Central memory CD8-positive, alpha-beta T cell (primary cell): ENCODE measurements around the gene PRMT3.

Experiments
- ATAC-seq: fragments of 150-1000 bp; cut with Tn5 transposase; replicated peaks from 2 replicates; pipeline ENCODE4 v1.10.0; 2022; ENCODE audit warnings: mild to moderate bottlenecking, moderate FRiP score, moderate number of reproducible peaks; ENCODE audit not compliant: poor library complexity, severe bottlenecking; ENCODE audit errors: extremely low read depth
- DNase-seq, 2 donors: peaks; one replicate each; pipeline ENCODE4 v3.0.0; 2021; ENCODE audit warnings: low spot score in 2 of 2
- H3K27ac Mint-ChIP-seq: one replicate; pipeline ENCODE4 v1.8.0; 2022; ENCODE audit warnings: low read depth, mild to moderate bottlenecking, moderate library complexity, mixed read lengths
- H3K27me3 Mint-ChIP-seq: one replicate; pipeline ENCODE4 v1.8.0; 2022; ENCODE audit warnings: mixed read lengths
- H3K36me3 Mint-ChIP-seq: one replicate; pipeline ENCODE4 v1.8.0; 2022; ENCODE audit warnings: mild to moderate bottlenecking, moderate library complexity, mixed read lengths; ENCODE audit not compliant: insufficient read depth
- H3K4me1 Mint-ChIP-seq: one replicate; pipeline ENCODE4 v1.8.0; 2022; ENCODE audit warnings: mixed read lengths
- H3K4me3 Mint-ChIP-seq: one replicate; pipeline ENCODE4 v1.8.0; 2022; ENCODE audit warnings: mild to moderate bottlenecking, moderate library complexity, mixed read lengths
- H3K9me3 Mint-ChIP-seq: one replicate; pipeline ENCODE4 v1.8.0; 2022; ENCODE audit warnings: mixed read lengths

Gene PRMT3

DNA sequence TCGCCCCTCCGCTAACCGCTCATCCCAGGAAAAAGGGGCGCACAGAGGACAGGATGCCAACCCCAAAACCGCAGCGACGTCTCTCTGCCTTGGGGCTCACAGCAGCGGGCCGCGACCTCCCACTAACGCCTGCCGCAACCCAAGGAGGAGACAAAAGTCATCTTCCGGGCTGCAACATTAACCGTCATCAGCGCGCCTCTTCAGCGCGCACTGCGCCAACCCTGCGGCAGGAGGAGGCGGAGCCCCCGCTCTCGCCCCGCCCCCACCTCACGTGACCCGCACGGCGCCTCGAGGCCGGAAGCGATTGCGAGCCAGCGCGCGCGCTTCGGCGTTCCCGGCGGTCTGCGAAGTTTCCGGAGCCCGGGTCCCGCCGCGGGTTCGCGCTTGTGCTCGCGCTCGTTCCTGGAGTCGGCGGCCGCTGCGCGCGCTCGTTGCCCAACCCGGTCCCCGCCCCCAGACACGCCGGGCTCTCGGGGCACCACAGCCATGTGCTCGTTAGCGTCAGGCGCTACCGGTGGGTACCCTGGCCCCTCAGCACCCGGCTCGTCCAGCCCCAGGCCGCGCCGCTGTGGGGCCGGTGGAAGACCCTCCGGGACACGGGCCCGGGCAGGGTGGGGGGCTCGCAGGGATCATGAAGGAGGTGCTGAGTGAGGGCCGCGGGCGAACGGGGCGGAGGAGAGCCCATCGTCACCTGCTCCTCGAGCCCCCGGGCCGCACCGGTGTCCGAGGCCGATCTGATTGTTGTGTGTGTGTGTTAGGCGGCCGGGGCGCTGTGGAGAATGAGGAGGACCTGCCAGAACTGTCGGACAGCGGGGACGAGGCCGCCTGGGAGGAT, at the start of gene PRMT3:
TSS of gene PRMT3 (plus strand) at position 456 of the 835 bp plus-strand sequence. CDS start at position 487, 31 bp downstream.
- Mint-ChIP-seq H3K27ac (peak within 1 kb of the TSS; percentile 99), H3K4me1 (peaks cover 22% of the 10 kb centered on the region), H3K9me3 (no peaks in the 10 kb centered on the region), H3K4me3 (peak within 1 kb of the TSS; percentile 98), H3K36me3 (peaks cover 25% of the 10 kb centered on the region), H3K27me3 (no peaks in the 10 kb centered on the region)
- peak; percentile 85 for ATAC-seq
- peak; percentile 97 to 99 for DNase-seq

DNA sequence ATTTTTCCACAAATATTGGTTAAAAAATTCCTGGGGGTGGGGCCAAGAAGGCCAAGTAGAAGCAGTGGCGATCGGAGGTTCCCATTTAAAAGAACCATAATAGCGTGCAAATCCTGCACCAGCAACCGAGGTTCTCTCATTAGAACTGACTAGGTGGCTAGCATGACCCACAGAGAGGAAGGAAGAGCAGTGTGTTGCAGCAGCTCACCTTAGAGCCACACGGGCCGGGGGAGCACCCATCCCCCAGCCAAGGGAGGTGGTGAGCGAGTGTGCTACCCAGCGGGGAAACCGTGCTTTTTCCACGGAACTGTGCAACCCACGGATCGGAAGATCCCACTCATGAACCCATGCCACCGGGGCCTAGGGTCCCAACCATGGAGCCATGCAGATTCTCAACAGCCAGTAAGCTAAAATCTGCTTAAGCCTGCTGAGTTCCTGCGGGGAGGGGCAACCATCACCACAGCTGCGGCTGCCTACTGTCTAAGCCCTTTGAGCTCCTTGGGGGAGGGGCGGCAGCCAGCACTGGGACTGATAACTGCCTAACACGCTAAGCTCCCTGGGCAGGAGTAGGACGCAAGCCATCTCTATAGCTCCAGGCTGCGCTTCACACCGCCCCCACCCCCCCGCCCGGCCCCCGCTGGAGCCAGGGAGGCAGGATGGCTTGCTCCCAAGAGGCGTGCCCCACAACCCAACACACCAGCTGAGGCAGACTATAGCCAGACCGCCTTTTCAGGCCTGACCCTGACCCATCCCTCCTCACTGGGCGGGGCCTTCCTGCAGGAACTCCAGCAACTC, 45.0 kb upstream of the PRMT3 start:
- H3K4me3 Mint-ChIP-seq, result no peak overlapping the region
- DNase-seq (no peak), ATAC-seq (no peak)
- peaks cover 96% of the 10 kb centered on the region for H3K27me3 Mint-ChIP-seq
- H3K27ac Mint-ChIP-seq, result no peak overlapping the region
- H3K36me3 Mint-ChIP-seq, result no peaks in the 10 kb centered on the region
- H3K4me1 Mint-ChIP-seq, result no peaks in the 10 kb centered on the region
- no peaks in the 10 kb centered on the region for H3K9me3 Mint-ChIP-seq

DNA sequence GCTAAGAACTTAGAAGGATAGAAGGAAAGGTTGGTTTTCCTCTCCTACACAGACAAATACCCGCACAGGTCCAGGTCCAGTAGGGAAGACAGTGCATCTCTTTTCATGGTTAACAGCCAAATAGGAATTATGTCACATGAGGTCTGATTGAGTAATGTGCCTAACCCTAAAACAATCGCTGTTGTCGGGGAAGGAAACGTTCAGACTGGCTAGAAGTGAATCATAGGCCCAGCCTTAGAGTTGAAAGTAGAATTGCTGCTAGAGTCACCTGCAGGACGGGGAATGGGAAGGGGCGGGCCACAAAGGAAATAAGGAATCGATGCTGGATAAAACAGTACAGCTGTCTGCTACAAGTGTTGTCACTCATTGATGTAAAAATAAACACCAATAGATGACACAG, 36.4 kb upstream of the PRMT3 start:
- DNase-seq (no peak), ATAC-seq (no peak)
- Mint-ChIP-seq H3K27ac (no peak overlapping the region), H3K4me3 (no peak overlapping the region), H3K9me3 (no peaks in the 10 kb centered on the region), H3K36me3 (no peaks in the 10 kb centered on the region), H3K4me1 (no peaks in the 10 kb centered on the region), H3K27me3 (peaks cover 31% of the 10 kb centered on the region)

DNA sequence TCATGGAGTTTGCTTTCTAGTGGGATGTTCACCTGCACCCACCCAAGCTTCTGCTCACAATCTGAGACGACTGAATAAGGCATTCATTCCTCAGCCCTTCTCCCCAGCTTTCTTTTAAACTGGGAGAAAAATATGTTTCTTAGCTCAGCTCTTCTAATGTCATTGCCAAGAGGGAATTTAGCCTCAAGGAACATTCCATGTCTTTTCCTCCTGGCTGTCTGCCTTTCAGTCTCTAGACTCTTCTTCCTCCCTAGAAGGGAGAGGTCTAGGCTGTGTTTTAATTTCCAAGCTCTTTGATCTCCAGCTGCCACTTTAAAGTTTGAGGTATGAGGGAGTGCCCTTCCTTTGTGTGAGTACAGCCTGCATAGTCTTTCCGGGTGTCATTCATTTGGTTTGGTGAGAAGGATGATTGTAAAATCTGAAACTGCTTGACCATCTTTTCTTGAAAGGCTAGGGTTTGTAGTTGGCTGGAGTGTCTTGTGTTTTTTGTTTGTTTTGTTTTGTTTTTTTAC, 35.7 kb upstream of the PRMT3 start:
- Mint-ChIP-seq H3K9me3 (no peaks in the 10 kb centered on the region), H3K4me1 (no peaks in the 10 kb centered on the region), H3K27ac (no peak overlapping the region), H3K36me3 (no peaks in the 10 kb centered on the region), H3K4me3 (no peak overlapping the region), H3K27me3 (peaks cover 24% of the 10 kb centered on the region)
- DNase-seq (no peak), ATAC-seq (no peak)

DNA sequence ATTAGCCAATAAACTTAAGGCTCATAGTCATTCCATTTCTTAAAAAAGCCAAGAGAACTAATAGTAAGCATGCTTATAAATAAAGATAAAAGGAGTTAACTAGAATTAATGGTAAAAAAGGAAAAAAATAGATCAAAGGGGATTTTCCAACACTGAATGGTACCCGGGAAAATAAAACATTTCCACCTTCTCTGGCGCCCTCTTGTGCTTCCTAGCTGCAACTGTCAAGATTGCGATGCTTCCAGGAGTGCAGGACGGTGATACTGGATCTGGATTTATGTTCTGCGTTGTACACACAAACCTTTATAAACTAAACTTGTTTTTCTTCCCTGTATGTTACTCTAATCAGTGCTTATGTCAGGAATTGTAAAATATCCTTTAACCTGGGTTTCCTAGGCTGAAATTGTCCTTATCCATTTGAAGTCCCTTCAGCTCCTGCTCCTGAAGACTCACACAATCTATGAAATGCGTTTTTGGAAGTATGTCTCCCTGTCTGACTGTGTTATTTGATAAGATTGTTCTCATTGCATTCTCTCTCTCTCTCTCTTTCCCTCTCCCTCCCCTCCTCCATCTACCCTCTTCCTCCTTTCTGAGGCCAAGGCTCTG, 33.6 kb upstream of the PRMT3 start:
- ATAC-seq, result peak; percentile 44
- Mint-ChIP-seq H3K27ac (no peak overlapping the region), H3K4me3 (no peak overlapping the region), H3K36me3 (no peaks in the 10 kb centered on the region), H3K27me3 (peaks cover 8% of the 10 kb centered on the region), H3K4me1 (no peaks in the 10 kb centered on the region), H3K9me3 (no peaks in the 10 kb centered on the region)
- DNase-seq, result no peak

DNA sequence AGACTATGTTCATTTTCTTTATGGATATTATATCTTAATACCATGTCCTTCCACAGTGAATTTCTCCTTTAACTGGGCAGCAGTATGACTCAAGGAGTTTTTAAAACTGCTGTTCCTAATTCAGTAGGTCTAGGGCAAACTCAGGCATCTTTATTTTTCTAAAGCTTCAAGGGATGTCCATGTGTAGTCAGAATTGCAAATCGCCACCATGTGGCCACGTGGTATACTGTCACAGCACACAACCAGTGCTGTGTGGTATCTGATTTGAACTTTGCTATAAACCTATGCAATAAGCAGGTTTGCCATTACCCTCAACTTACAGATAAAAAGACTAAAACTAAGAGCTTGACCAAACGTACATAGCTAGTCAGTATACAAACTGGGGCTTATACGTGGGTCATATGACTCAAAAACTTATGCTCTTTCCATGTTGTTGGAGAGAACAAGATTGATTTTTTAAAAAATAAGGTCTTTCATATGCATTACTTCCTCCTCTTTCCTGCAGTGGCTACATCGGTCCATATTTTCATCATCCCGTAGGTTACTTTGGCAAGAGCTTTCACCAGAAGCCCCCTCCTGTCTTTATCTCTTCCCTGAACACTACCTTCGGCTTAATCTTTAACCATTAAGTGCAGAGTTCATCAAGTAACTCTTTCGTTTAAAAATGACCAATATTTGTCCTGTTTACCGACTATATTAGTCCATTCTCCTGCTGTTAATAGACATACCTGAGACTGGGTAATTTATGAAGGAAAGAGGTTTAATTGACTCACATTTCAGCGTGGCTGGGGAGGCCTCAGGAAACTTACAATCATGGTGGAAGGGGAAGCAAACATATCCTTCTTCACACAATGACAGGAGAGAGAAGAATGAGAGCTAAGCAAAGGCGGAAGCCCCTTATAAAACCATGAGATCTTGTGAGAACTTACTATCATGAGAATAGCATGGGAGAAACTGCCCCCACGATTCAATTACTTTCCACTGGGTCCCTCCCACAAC, 32.0 kb upstream of the PRMT3 start:
- no peak for DNase-seq
- H3K36me3 Mint-ChIP-seq, result no peaks in the 10 kb centered on the region
- no peaks in the 10 kb centered on the region for H3K9me3 Mint-ChIP-seq
- H3K27me3 Mint-ChIP-seq, result peaks cover 8% of the 10 kb centered on the region
- H3K4me3 Mint-ChIP-seq, result no peak overlapping the region
- peak; percentile 76 for ATAC-seq
- no peak overlapping the region for H3K27ac Mint-ChIP-seq
- peaks cover 3% of the 10 kb centered on the region for H3K4me1 Mint-ChIP-seq

DNA sequence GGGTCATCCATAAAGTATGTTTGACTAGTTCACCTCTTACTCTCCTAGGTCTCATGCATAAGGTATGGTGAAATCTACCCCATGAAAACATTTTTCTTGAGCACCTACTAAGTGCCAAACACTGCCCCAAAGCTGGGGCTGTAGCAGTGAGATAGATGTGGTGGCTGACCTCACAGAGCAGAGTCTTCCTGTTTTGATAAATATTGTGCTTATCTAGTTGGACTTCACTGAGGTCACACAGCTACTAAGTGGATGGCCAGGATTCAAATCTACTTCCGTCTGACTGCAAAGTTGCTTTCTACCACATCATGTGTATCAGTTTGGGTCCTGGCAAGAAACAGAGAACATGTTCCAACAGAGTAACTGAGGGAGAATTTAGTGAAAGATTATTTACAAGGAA, 30.4 kb upstream of the PRMT3 start:
- no peaks in the 10 kb centered on the region for H3K9me3 Mint-ChIP-seq
- no peak overlapping the region for H3K4me3 Mint-ChIP-seq
- H3K36me3 Mint-ChIP-seq, result no peaks in the 10 kb centered on the region
- ATAC-seq (no peak), DNase-seq (no peak)
- no peak overlapping the region for H3K27ac Mint-ChIP-seq
- peaks cover 11% of the 10 kb centered on the region for H3K4me1 Mint-ChIP-seq
- peaks cover 8% of the 10 kb centered on the region for H3K27me3 Mint-ChIP-seq

DNA sequence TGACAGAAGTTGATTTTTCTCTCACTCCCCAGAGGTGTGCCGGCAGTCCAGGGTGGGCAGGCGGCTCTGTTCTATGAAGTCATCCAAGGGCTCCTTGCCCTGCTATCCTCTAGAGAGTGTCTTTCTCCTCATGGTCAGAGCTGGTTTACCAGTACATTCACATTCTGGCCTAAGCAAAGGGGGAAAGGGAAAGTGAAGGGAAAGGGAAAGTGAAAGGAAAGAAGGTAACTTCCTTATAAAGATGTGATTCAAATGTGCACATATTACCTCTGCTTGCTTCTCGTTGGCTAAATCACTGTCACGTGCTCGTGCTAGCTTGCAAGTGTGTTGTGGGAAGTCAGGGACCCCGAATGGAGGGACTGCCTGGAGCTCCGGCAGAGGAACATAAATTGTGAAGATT, 26.9 kb upstream of the PRMT3 start:
- Mint-ChIP-seq H3K36me3 (peaks cover 6% of the 10 kb centered on the region), H3K27me3 (no peaks in the 10 kb centered on the region), H3K4me3 (peak overlapping the region; percentile 65), H3K27ac (peak overlapping the region; percentile 85), H3K9me3 (no peaks in the 10 kb centered on the region), H3K4me1 (peaks cover 32% of the 10 kb centered on the region)
- DNase-seq (peak in 1 of 2 donors; percentile 21), ATAC-seq (peak; percentile 57)

DNA sequence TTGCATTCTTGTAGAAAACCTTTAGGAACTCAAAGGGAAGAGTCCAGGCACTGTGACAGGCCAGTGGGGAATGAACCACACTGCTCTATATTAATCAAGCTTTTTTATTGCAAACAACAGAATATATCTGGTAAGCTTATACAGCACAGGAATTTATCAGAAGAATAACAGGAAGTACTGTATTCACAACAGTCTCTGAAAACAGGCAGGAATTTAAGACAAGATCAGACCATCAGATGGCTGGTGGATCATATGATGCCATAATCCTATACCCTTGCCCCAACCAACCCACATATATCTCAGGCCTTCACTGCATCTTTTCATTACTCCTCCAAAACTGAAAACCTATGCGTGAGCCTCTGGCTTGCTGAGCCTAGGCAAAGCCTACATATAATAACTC, 25.0 kb upstream of the PRMT3 start:
- no peaks in the 10 kb centered on the region for H3K9me3 Mint-ChIP-seq
- peak overlapping the region; percentile 80 for H3K4me3 Mint-ChIP-seq
- no peaks in the 10 kb centered on the region for H3K27me3 Mint-ChIP-seq
- H3K36me3 Mint-ChIP-seq, result peaks cover 8% of the 10 kb centered on the region
- H3K27ac Mint-ChIP-seq, result peak overlapping the region; percentile 84
- no peak for ATAC-seq
- no peak for DNase-seq
- peaks cover 46% of the 10 kb centered on the region for H3K4me1 Mint-ChIP-seq

DNA sequence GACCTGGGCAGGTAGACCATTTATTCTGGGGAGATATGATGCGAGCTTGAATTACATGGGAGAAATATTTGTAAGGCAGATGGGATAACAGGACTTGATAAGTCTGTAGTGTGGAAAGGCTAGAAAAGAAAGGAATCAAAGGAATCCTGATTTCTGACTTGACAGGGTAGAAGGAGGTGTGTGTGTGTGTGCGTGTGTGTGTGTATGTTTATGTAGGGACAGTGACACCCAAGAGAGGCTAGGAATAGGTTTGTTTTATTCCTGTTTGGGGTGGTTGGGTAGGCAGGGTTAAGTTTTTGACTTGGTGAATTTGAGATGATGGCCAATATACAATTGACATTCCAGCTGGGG, 24.4 kb upstream of the PRMT3 start:
- ATAC-seq (no peak), DNase-seq (no peak)
- no peaks in the 10 kb centered on the region for H3K27me3 Mint-ChIP-seq
- peak overlapping the region; percentile 80 for H3K4me3 Mint-ChIP-seq
- H3K4me1 Mint-ChIP-seq, result peaks cover 49% of the 10 kb centered on the region
- H3K36me3 Mint-ChIP-seq, result peaks cover 8% of the 10 kb centered on the region
- peak overlapping the region; percentile 84 for H3K27ac Mint-ChIP-seq
- no peaks in the 10 kb centered on the region for H3K9me3 Mint-ChIP-seq

DNA sequence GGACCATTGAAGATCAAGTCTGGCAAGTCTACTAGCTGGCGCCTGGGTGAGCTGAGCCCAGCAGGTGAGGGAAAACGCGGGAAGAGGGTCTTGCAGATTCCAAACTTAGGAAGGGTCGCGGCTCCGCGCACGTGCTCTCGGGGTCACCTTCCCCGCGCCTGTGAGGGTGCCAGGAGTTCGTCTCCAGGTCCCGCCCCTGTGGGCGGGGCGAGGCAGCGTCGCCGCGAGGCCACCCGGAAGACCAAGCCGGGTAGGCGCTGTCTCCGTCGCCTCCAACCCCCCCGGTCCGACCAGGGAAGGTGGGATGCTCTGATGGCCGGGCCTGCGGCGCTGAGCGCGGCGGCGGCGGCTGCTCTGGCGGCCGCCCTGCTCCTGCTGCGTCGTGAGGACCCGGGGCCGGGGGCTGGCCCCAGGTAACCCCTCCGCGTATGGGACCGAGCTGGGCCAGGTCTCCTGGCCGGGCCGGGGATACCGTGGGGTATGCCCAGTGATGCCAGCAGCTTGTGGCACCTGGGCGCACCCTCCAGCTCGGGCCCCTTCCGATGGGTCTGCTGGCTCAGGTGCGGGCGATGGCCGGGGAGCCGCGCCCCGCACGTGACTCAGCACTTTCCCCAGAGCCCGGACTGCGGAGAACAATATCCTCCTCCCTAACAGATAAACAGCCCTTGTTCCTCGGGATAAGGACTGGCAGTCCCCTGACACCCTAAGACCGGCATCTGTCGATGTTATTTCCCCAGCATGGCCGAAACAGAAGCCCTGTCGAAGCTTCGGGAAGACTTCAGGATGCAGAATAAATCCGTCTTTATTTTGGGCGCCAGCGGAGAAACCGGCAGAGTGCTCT, 23.8 kb upstream of the PRMT3 start, which contains the start of gene HTATIP2:
TSS of gene HTATIP2 (plus strand) at position 215 of the 841 bp plus-strand sequence. CDS start at position 739, 524 bp downstream.
- ATAC-seq (peak; percentile 90), DNase-seq (peak; percentile 55 to 58)
- Mint-ChIP-seq H3K27me3 (no peaks in the 10 kb centered on the region), H3K4me1 (peaks cover 53% of the 10 kb centered on the region), H3K4me3 (peak within 1 kb of the TSS; percentile 80), H3K9me3 (no peaks in the 10 kb centered on the region), H3K27ac (peak within 1 kb of the TSS; percentile 84), H3K36me3 (peaks cover 8% of the 10 kb centered on the region)
